ENCODE measurements around the gene VPS72.

VPS72 gene

GRCh38 chr1:151143986-151144385, 46.0 kb downstream of the VPS72 start:
- no peak for DNase-seq

GRCh38 chr1:151143057-151143435, 47.0 kb downstream of the VPS72 start:
- no peak for DNase-seq

GRCh38 chr1:151142411-151143056, 47.5 kb downstream of the VPS72 start:
- no peak for DNase-seq

GRCh38 chr1:151137789-151138188, 52.2 kb downstream of the VPS72 start:
- no peak for DNase-seq

- no peak for DNase-seq
Observed at GRCh38 chr1:151135433-151136385, 54.3 kb downstream of the VPS72 start.

GRCh38 chr1:151134991-151135390, 55.0 kb downstream of the VPS72 start:
- DNase-seq, result no peak

GRCh38 chr1:151134396-151134795, 55.6 kb downstream of the VPS72 start:
- DNase-seq, result no peak

- DNase-seq, result no peak
Observed at GRCh38 chr1:151133018-151133806, 56.8 kb downstream of the VPS72 start.

GRCh38 chr1:151132335-151133017, 57.5 kb downstream of the VPS72 start:
- DNase-seq, result no peak

GRCh38 chr1:151131701-151132334, 58.2 kb downstream of the VPS72 start:
- DNase-seq, result no peak

- DNase-seq, result no peak
Observed at GRCh38 chr1:151130987-151131586, 58.9 kb downstream of the VPS72 start.

- no peak for DNase-seq
Observed at GRCh38 chr1:151128800-151129199, 61.2 kb downstream of the VPS72 start.
